Stimulated activated CD4-positive, alpha-beta T cell treated with anti-CD3 and anti-CD28 coated beads, Interleukin-4, amount 100 ng/mL, for 1 hour (primary cell): ENCODE measurements around the gene AMOTL1.
A peak's percentile ranks its signal among the peaks of the same experiment; 100 is the strongest.

ENCODE experiments used
- DNase-seq: peaks from one replicate; pipeline ENCODE4 v3.0.0-alpha.2; 2020

AMOTL1 gene

GRCh38 chr11:94861306-94861845, 93.2 kb downstream of the AMOTL1 start:
- no peak for DNase-seq

GRCh38 chr11:94862926-94863880, 95.0 kb downstream of the AMOTL1 start:
- no peak for DNase-seq

- no peak for DNase-seq
These were observed 96.4 kb downstream of the AMOTL1 start for GRCh38 chr11:94864506-94865045.

- no peak for DNase-seq
These were observed 98.2 kb downstream of the AMOTL1 start for GRCh38 chr11:94866231-94866822.

- no peak for DNase-seq
These were observed 99.0 kb downstream of the AMOTL1 start for GRCh38 chr11:94866936-94867795.

GRCh38 chr11:94868468-94868867, 100.3 kb downstream of the AMOTL1 start:
- DNase-seq, result no peak

GRCh38 chr11:94869186-94869585, 101.0 kb downstream of the AMOTL1 start:
- no peak for DNase-seq

GRCh38 chr11:94870422-94870821, 102.3 kb downstream of the AMOTL1 start:
- DNase-seq, result no peak

- no peak for DNase-seq
These were observed 103.5 kb downstream of the AMOTL1 start for GRCh38 chr11:94871491-94872185.

- no peak for DNase-seq
These were observed 105.9 kb downstream of the AMOTL1 start for GRCh38 chr11:94873916-94874540.

GRCh38 chr11:94876222-94876621, 108.1 kb downstream of the AMOTL1 start:
- DNase-seq, result no peak

- peak; percentile 59 for DNase-seq
These were observed 108.7 kb downstream of the AMOTL1 start for GRCh38 chr11:94876645-94877442.

- no peak for DNase-seq
These were observed 109.5 kb downstream of the AMOTL1 start for GRCh38 chr11:94877443-94878200.

GRCh38 chr11:94879006-94879405, 110.8 kb downstream of the AMOTL1 start:
- no peak for DNase-seq

GRCh38 chr11:94880216-94880615, 112.1 kb downstream of the AMOTL1 start:
- no peak for DNase-seq

- no peak for DNase-seq
These were observed 114.8 kb downstream of the AMOTL1 start for GRCh38 chr11:94882931-94883330.

- DNase-seq, result no peak
These were observed 115.7 kb downstream of the AMOTL1 start for GRCh38 chr11:94883878-94884277.

- no peak for DNase-seq
These were observed 116.2 kb downstream of the AMOTL1 start for GRCh38 chr11:94884376-94884775.

- no peak for DNase-seq
These were observed 117.0 kb downstream of the AMOTL1 start for GRCh38 chr11:94885133-94885532.

- DNase-seq, result no peak
These were observed 117.4 kb downstream of the AMOTL1 start for GRCh38 chr11:94885581-94885980.
